Right lobe of liver (tissue), 6 donors: ENCODE results near the gene C1QTNF1. TPM values are rescaled to one million over a fixed set of nuclear protein-coding genes. Genes with fewer than 3 reads are reported as not detected.

Experiments
- ATAC-seq, 4 donors: fragments of 200-7000 bp; cut with Tn5 transposase; one replicate each; pipeline ENCODE4 v1.9.1; 2020; ENCODE audit warnings: mild to moderate bottlenecking in 4 of 4, moderate library complexity in 4 of 4
- DNase-seq, 3 donors: peaks; one replicate each; pipeline ENCODE4 v3.0.0-alpha.2; 2020
- H3K27ac ChIP-seq, 3 donors: fragments of 200-600 bp; one replicate each; pipeline ENCODE4 v1.8.0; 2022
- H3K27me3 ChIP-seq, 2 donors: fragments of 200-600 bp; one replicate each; pipeline ENCODE4 v1.8.0; 2022
- H3K36me3 ChIP-seq, 4 donors: fragments of 200-600 bp; sonication (generic) in 1 of 4; one replicate each; pipeline versions ENCODE4 v1.5.1 to v1.8.0; 2017 to 2022; ENCODE audit warnings: control low read depth in 1 of 4
- H3K4me1 ChIP-seq, 4 donors: fragments of 200-600 bp; sonication (generic) in 1 of 4; one replicate each; pipeline versions ENCODE4 v1.5.1 to v1.8.0; 2017 to 2022; ENCODE audit warnings: control low read depth in 1 of 4
- H3K4me3 ChIP-seq, 3 donors: fragments of 200-600 bp; one replicate each; pipeline ENCODE4 v1.8.0; 2022
- H3K9me3 ChIP-seq, 4 donors: fragments of 200-600 bp; sonication (generic) in 1 of 4; one replicate each; pipeline versions ENCODE4 v1.5.1 to v1.8.0; 2017 to 2022; ENCODE audit warnings: control low read depth in 1 of 4
- CTCF ChIP-seq, 4 donors: fragments of 200-600 bp in 3 of 4; fragments of 450-650 bp in 1 of 4; IDR thresholded peaks; one replicate each; pipeline versions ENCODE4 v1.5.1 to v1.8.0; 2016 to 2022; ENCODE audit warnings: antibody characterized with exemption in 4 of 4, mild to moderate bottlenecking in 2 of 4
- POLR2A ChIP-seq: fragments of 450-650 bp; IDR thresholded peaks from one replicate; pipeline ENCODE4 v1.6.1; 2017; ENCODE audit warnings: antibody characterized with exemption, mild to moderate bottlenecking
- WGBS: methylation state at CpG from one replicate; pipeline ENCODE4 v1.1.6; 2018; ENCODE audit warnings: low coverage, low lambda C conversion rate; ENCODE audit not compliant: insufficient coverage; ENCODE audit errors: missing lambda C conversion rate; 5-methylcytosine and 5-hydroxymethylcytosine counted together
- intact Hi-C, 2 donors: fragments of 100-400 bp; cut with DNase I; formaldehyde crosslinking; loops; one replicate each; pipeline versions ENCODE4 v1.11.2 to v1.14.1; 2022
- total RNA-seq, 6 experiments: library from RNA; depleted of rRNA in 2 of 6; stranded (reverse); fragments of >200 nt in 2 of 6; fragmentation: NEBNext Ultra II Directional in 3 of 6; extraction: Animal tissue kit (Norgen Biotek cat#: 25700) in 3 of 6; gene quantifications; one replicate each; pipeline versions ENCODE4 v1.1.0 to v1.2.4, GENCODE V29; 2016 to 2023
- donor health status: DM: no; HTN: yes; CAD: no.
- donor health status: DM: no; HTN: no; CAD: no.
- donor health status: DM: no; HTN: no; CAD: no.
- donor health status: DM: no; HTN: yes; CAD: no.
- donor health status: DM: no; HTN: yes; CAD: no.

Gene C1QTNF1
- total RNA-seq, 6 experiments from 2014 or later = 9.8 to 40.2 (median 26.2) TPM

- intact Hi-C loops = no loop called here
- WGBS = 0% methylated on average over 1 of the region's 11 CpGs
- Histone ChIP-seq H3K4me3 (no peak overlapping the region), H3K36me3 (no peaks in the 10 kb centered on the region), H3K4me1 (no peaks in the 10 kb centered on the region), H3K27me3 (no peaks in the 10 kb centered on the region), H3K27ac (no peak overlapping the region), H3K9me3 (no peaks in the 10 kb centered on the region)
- peak; percentile 71 to 76 (median 74) for DNase-seq
- peak; percentile 83 to 93 (median 86) for ATAC-seq
- TF ChIP-seq POLR2A = no peak
- TF ChIP-seq CTCF (IDR thresholded peaks at IDR 0.05) = peak; percentile 80 to 95 (median 94)
Measured at GRCh38 chr17:79045842-79046196, 21.9 kb downstream of the C1QTNF1 start.

- H3K36me3 ChIP-seq = no peaks in the 10 kb centered on the region
Measured at GRCh38 chr17:79046197-79046915, 22.4 kb downstream of the C1QTNF1 start.

GRCh38 chr17:79046916-79047280 is 22.9 kb downstream of the C1QTNF1 start:
- ATAC-seq (no peak), DNase-seq (no peak)
- no peaks in the 10 kb centered on the region for H3K9me3 ChIP-seq
- TF ChIP-seq CTCF (IDR thresholded peaks at IDR 0.05) (no peak), POLR2A (no peak)
- H3K4me3 ChIP-seq = no peak overlapping the region
- H3K4me1 ChIP-seq = no peaks in the 10 kb centered on the region
- H3K27me3 ChIP-seq = no peaks in the 10 kb centered on the region
- WGBS = 26% methylated on average over 5 of the region's 15 CpGs
- H3K27ac ChIP-seq = no peak overlapping the region
- intact Hi-C loops = no loop called here
- H3K36me3 ChIP-seq = no peaks in the 10 kb centered on the region

More at GRCh38 chr17:79046197-79046915, 22.4 kb downstream of the C1QTNF1 start:
- 32% methylated on average over 14 of the region's 25 CpGs for WGBS
- Histone ChIP-seq H3K4me1 (no peaks in the 10 kb centered on the region), H3K27ac (no peak overlapping the region), H3K4me3 (no peak overlapping the region), H3K27me3 (no peaks in the 10 kb centered on the region), H3K9me3 (no peaks in the 10 kb centered on the region)
- intact Hi-C loops = no loop called here
- TF ChIP-seq CTCF (IDR thresholded peaks at IDR 0.05) (no peak), POLR2A (no peak)
- no peak for ATAC-seq
- DNase-seq = no peak

- no peaks in the 10 kb centered on the region for H3K27me3 ChIP-seq
- ATAC-seq (no peak), DNase-seq (no peak)
- no peaks in the 10 kb centered on the region for H3K36me3 ChIP-seq
- no peak overlapping the region for H3K4me3 ChIP-seq
- no peaks in the 10 kb centered on the region for H3K4me1 ChIP-seq
- H3K9me3 ChIP-seq = no peaks in the 10 kb centered on the region
- no peak overlapping the region for H3K27ac ChIP-seq
- intact Hi-C loops = no loop called here
- TF ChIP-seq CTCF (IDR thresholded peaks at IDR 0.05) (no peak), POLR2A (no peak)
- 61% methylated on average over 16 of the region's 30 CpGs for WGBS
Measured at GRCh38 chr17:79047291-79047920, 23.4 kb downstream of the C1QTNF1 start.
